DND-41 (cell line): ENCODE data around the gene GLIPR2.

Experiments
- CTCF ChIP-seq: IDR thresholded peaks from 2 replicates; pipeline ENCODE4 v1.5.1; 2012; ENCODE audit warnings: borderline replicate concordance, low read length, moderate library complexity, mild to moderate bottlenecking; ENCODE audit not compliant: poor library complexity, severe bottlenecking; ENCODE audit errors: extremely low read depth
- EZH2 ChIP-seq: IDR thresholded peaks from 3 replicates; pipeline ENCODE4 v1.6.1; 2012; ENCODE audit warnings: borderline replicate concordance, low read depth, mild to moderate bottlenecking, moderate library complexity, low read length, inconsistent platforms; ENCODE audit not compliant: severe bottlenecking

GRCh38 chr9:36188212-36188611 is 51.7 kb downstream of the GLIPR2 start:
- TF ChIP-seq CTCF, result no peak
- TF ChIP-seq EZH2, result no peak
